Endothelial cell of umbilical vein (primary cell): ENCODE data around the gene WASHC1. TPM values are rescaled to one million over a fixed set of nuclear protein-coding genes. Genes with fewer than 3 reads are reported as not detected.

ENCODE experiments used
- polyA plus RNA-seq, 4 experiments: library from polyadenylated mRNA; depleted of rRNA in 3 of 4; stranded (reverse) in 3 of 4; unstranded in 1 of 4; fragments of >200 nt; gene quantifications; 2 replicates each; pipeline versions ENCODE4 v1.2.1 to v1.2.3, GENCODE V29; 2011 to 2012; ENCODE audit warnings: missing spikeins in 1 of 4
- total RNA-seq: library from RNA; stranded (reverse); gene quantifications from 2 replicates; pipeline ENCODE4 v1.2.3, GENCODE V29; 2021

WASHC1 gene
- total and polyA plus RNA-seq, 2 donors (not counting 3 experiments of a cell fraction or from before 2014, with no cell fraction given) = 11.5 to 12.3 TPM

Other genes starting within 250 kb of the WASHC1 start
- 0.35 and 0.42 TPM in 2 replicates for gene FOXD4, start 89.0 kb upstream of the WASHC1 start, total RNA-seq
- 0.07 and 0.13 TPM in 2 replicates for gene FOXD4, start 89.0 kb upstream of the WASHC1 start, polyA plus RNA-seq
- gene ZNG1A, start 149.6 kb upstream of the WASHC1 start, total RNA-seq = 39.8 and 41.9 TPM in 2 replicates
- gene ZNG1A, start 149.6 kb upstream of the WASHC1 start, polyA plus RNA-seq = 8.9 and 14.3 TPM in 2 replicates
- 1.3 and 12.0 TPM in 2 replicates for gene DOCK8, start 185.4 kb upstream of the WASHC1 start, total RNA-seq
- gene DOCK8, start 185.4 kb upstream of the WASHC1 start, polyA plus RNA-seq = 0.53 and 0.54 TPM in 2 replicates